ENCODE measurements around the gene DCST2. TPM values are rescaled to one million over a fixed set of nuclear protein-coding genes. Genes with fewer than 3 reads are reported as not detected.

Gene DCST2
- total RNA-seq, 1 donor from 2014 or later, result 0.30 TPM

GRCh38 chr1:155010211-155010918 is 23.2 kb downstream of the DCST2 start:
- H3K36me3 Mint-ChIP-seq (ENCODE audit: low read depth), result no peaks in the 10 kb centered on the region
- H3K27ac Mint-ChIP-seq (ENCODE audit: unreplicated experiment), result no peak overlapping the region
- no peaks in the 10 kb centered on the region for H3K27me3 Mint-ChIP-seq (ENCODE audit: low read depth)
- no peaks in the 10 kb centered on the region for H3K9me3 Mint-ChIP-seq (ENCODE audit: low read depth)
- no peak overlapping the region for H3K4me3 Mint-ChIP-seq (ENCODE audit: unreplicated experiment)
- TF ChIP-seq CTCF (IDR thresholded peaks at IDR 0.05), result no peak
- DNase-seq (ENCODE audit: low spot score), result no peak
- H3K4me1 Mint-ChIP-seq (ENCODE audit: low read depth), result peaks cover 11% of the 10 kb centered on the region

- Mint-ChIP-seq H3K27ac (ENCODE audit: unreplicated experiment) (no peak overlapping the region), H3K9me3 (ENCODE audit: low read depth) (no peaks in the 10 kb centered on the region), H3K27me3 (ENCODE audit: low read depth) (no peaks in the 10 kb centered on the region), H3K4me1 (ENCODE audit: low read depth) (peaks cover 15% of the 10 kb centered on the region), H3K4me3 (ENCODE audit: unreplicated experiment) (no peak overlapping the region), H3K36me3 (ENCODE audit: low read depth) (no peaks in the 10 kb centered on the region)
- DNase-seq (ENCODE audit: low spot score), result no peak
- no peak for TF ChIP-seq CTCF (IDR thresholded peaks at IDR 0.05)
Measured at GRCh38 chr1:155009742-155010141, 23.8 kb downstream of the DCST2 start.

GRCh38 chr1:155009221-155009711 is 24.3 kb downstream of the DCST2 start:
- no peaks in the 10 kb centered on the region for H3K27me3 Mint-ChIP-seq (ENCODE audit: low read depth)
- TF ChIP-seq CTCF (IDR thresholded peaks at IDR 0.05), result no peak
- peaks cover 19% of the 10 kb centered on the region for H3K4me1 Mint-ChIP-seq (ENCODE audit: low read depth)
- H3K4me3 Mint-ChIP-seq (ENCODE audit: unreplicated experiment), result no peak overlapping the region
- DNase-seq (ENCODE audit: low spot score), result no peak
- no peaks in the 10 kb centered on the region for H3K9me3 Mint-ChIP-seq (ENCODE audit: low read depth)
- no peaks in the 10 kb centered on the region for H3K36me3 Mint-ChIP-seq (ENCODE audit: low read depth)
- H3K27ac Mint-ChIP-seq (ENCODE audit: unreplicated experiment), result no peak overlapping the region

- no peak for DNase-seq (ENCODE audit: low spot score)
- H3K4me3 Mint-ChIP-seq (ENCODE audit: unreplicated experiment), result no peak overlapping the region
- no peaks in the 10 kb centered on the region for H3K9me3 Mint-ChIP-seq (ENCODE audit: low read depth)
- no peaks in the 10 kb centered on the region for H3K27me3 Mint-ChIP-seq (ENCODE audit: low read depth)
- no peak overlapping the region for H3K27ac Mint-ChIP-seq (ENCODE audit: unreplicated experiment)
- H3K36me3 Mint-ChIP-seq (ENCODE audit: low read depth), result no peaks in the 10 kb centered on the region
- no peak for TF ChIP-seq CTCF (IDR thresholded peaks at IDR 0.05)
- peaks cover 23% of the 10 kb centered on the region for H3K4me1 Mint-ChIP-seq (ENCODE audit: low read depth)
Measured at GRCh38 chr1:155008015-155008941, 25.3 kb downstream of the DCST2 start.

- Mint-ChIP-seq H3K36me3 (ENCODE audit: low read depth) (no peaks in the 10 kb centered on the region), H3K9me3 (ENCODE audit: low read depth) (no peaks in the 10 kb centered on the region), H3K4me3 (ENCODE audit: unreplicated experiment) (no peak overlapping the region), H3K4me1 (ENCODE audit: low read depth) (peaks cover 23% of the 10 kb centered on the region), H3K27me3 (ENCODE audit: low read depth) (no peaks in the 10 kb centered on the region), H3K27ac (ENCODE audit: unreplicated experiment) (no peak overlapping the region)
- TF ChIP-seq CTCF (IDR thresholded peaks at IDR 0.05), result no peak
- DNase-seq (ENCODE audit: low spot score), result no peak
Measured at GRCh38 chr1:155007251-155007828, 26.2 kb downstream of the DCST2 start.

Data from chondrocyte (in vitro differentiated cells).